GM18868 (cell line): ENCODE results near the gene KCNMB4.

Experiments
- ATAC-seq: cut with Tn5 transposase; IDR thresholded peaks from one replicate; pipeline ENCODE4 v1.9.1; 2021; ENCODE audit warnings: mild to moderate bottlenecking, moderate library complexity; ENCODE audit not compliant: unreplicated experiment

Gene KCNMB4

GRCh38 chr12:70427611-70428010 is 61.5 kb downstream of the KCNMB4 start:
- ATAC-seq: no peak

- ATAC-seq: no peak
Measured at GRCh38 chr12:70430400-70430799, 64.3 kb downstream of the KCNMB4 start.

GRCh38 chr12:70436836-70437235 is 70.7 kb downstream of the KCNMB4 start:
- ATAC-seq: no peak

GRCh38 chr12:70443062-70443673 is 77.1 kb downstream of the KCNMB4 start:
- ATAC-seq: no peak

- ATAC-seq: no peak
Measured at GRCh38 chr12:70444903-70445302, 78.8 kb downstream of the KCNMB4 start.

GRCh38 chr12:70448371-70448770 is 82.3 kb downstream of the KCNMB4 start:
- ATAC-seq: no peak

- no peak for ATAC-seq
Measured at GRCh38 chr12:70449074-70449752, 83.1 kb downstream of the KCNMB4 start.

GRCh38 chr12:70449753-70450341 is 83.8 kb downstream of the KCNMB4 start:
- ATAC-seq: no peak

- no peak for ATAC-seq
Measured at GRCh38 chr12:70451528-70451927, 85.4 kb downstream of the KCNMB4 start.

GRCh38 chr12:70456953-70457352 is 90.9 kb downstream of the KCNMB4 start:
- no peak for ATAC-seq

GRCh38 chr12:70459786-70460185 is 93.7 kb downstream of the KCNMB4 start:
- peak; percentile 91 for ATAC-seq

GRCh38 chr12:70463997-70464396 is 97.9 kb downstream of the KCNMB4 start:
- ATAC-seq: no peak

- ATAC-seq: no peak
Measured at GRCh38 chr12:70466753-70467152, 100.7 kb downstream of the KCNMB4 start.

GRCh38 chr12:70467476-70467875 is 101.4 kb downstream of the KCNMB4 start:
- no peak for ATAC-seq

GRCh38 chr12:70467918-70468733 is 102.0 kb downstream of the KCNMB4 start:
- ATAC-seq: no peak

- no peak for ATAC-seq
Measured at GRCh38 chr12:70468741-70469140, 102.7 kb downstream of the KCNMB4 start.

- ATAC-seq: no peak
Measured at GRCh38 chr12:70469221-70469820, 103.2 kb downstream of the KCNMB4 start.

GRCh38 chr12:70482764-70483163 is 116.7 kb downstream of the KCNMB4 start:
- ATAC-seq: no peak
